NCI-H146 (cell line): Measurements from ENCODE around the gene AP1S1.
A peak's percentile ranks its signal among the peaks of the same experiment; 100 is the strongest.

Experiments
- DNase-seq: peaks from one replicate; lab custom pipeline; 2025; lab: John Stamatoyannopoulos, UW

The AP1S1 gene

GRCh38 chr7:101156866-101157589 lies 2.8 kb downstream of the AP1S1 start:
- no peak for DNase-seq

GRCh38 chr7:101159696-101160674 lies 5.7 kb downstream of the AP1S1 start:
- no peak for DNase-seq

DNA sequence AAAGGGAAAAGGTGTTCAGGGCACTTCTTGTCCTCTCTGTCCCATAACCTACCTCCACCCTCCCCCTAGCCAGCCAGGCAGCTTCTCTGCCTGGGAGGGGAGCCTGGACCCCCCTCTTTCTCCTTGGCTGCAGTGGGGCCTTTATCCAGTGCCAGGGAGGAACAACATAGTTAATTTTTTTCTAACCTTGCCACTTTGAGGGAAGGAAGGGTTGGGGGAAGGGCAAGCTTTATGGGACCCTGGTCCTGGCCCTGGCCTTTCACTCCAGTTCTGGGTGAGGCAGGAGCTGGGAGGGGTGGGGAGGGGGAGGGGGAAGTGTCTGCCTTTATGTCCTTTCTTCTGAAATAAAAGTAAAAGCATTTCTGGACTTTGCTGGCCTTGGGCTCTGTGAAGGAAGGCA lies 6.6 kb downstream of the AP1S1 start:
- DNase-seq = no peak

DNA sequence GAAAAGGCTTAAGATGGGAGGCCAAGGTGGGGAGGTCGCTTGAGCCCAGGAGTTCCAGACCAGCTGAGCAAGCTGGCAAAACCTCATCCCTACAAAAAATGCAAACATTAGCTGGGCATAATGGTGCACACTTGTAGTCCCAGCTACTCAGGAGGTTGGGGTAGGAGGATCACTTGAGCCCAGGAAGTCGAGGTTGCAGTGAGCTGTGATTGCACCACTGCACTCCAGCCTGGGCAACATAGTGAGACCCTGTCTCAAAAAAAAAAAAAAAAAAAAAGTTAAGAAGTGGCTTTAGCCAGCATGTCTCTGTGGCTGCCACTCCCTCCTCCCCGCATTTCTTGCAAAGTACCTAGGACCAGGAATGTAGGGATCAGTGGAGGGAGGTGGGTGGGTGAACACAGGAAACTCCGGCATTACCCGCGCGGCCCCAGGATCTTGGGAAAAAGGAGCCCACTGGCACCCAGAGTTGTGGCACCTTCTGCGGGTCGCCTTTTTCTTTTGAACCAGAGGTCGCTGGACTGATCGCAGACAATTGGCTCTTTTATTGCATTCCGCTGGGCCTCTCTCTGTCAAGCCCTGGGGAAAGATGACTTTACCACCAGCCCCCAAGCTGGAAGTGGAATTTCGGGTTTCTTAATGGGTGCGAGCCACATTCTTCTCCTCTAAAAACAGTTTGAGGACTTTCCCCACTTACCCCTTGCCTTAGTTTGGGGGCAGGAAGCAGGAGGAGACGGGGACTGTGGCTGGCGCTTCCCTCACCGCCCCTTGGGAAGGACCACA lies 7.6 kb downstream of the AP1S1 start:
- DNase-seq = no peak

DNA sequence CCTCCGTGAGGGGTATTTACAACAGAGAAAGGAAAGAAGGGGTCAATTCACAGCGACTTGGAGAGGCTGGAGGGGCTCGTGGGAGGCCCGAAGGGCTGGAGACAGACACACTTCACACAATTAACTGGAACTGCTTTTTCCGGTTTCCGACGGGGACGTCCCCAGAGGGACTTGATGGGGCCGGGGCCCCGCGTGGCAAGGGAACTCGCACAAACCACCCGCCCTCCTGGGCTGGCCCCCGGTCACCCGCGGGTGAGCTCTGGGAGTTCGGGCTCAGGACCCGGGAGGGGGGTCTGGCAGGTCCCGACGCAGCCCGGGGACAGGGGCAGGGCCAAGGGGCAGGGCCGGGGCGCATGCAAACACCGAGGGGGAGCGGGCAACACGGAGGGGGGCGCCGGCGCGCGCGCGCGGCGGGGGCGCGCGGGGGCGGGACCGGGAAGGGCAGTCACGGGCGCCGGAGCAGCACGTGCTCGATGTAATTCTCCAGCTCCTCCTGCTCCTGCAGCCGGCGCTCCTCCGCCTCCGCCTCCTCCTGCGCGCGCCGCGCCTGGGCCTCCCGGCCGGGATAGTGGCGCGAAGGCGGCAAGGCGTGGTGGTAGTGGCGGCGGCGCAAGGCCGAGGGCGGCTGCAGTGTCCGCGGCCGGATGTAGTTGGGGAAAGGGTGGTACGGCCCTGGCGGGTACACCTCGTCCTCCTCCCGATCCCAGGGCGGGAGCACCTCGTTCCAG lies 8.4 kb downstream of the AP1S1 start:
- DNase-seq = peak; percentile 89

DNA sequence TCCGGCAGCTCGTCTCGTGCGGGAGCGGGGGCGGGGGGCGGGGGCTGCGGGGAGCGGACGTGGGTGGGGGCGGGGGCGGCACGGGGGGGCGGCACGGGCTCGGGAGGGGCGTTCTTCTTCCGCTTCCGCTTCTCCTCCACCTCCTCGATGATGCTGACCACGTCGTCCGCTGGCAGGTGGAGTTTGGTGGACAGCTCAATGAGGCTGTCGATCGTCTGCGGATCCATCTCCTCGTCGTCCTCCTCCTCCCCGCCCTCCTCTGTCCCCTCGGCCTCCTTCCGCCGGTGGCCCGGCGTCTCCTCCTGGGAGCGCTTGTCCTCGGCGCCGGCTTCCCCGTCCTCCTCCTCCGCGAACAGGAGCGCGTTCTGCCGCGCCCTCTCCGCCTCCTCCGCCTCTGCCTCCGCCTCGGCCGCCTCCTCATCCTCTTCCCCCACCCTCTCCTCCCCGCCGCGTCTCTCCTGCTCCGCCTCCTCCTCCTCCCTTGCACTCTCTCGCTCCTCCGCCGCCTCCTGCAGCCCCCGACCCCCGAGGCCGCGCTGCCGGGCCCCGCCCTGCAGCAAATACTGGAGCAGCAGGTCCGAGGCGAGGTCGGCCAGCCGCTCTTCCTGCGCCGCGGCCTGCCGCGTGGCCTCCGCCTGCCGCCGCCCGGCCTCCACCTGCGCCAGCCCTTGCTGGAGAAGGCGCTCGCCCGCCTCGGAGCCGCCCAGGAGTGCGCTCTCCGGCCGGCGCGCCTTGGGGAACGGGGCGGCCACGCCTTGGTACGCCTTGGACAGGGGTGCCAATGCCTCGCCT lies 9.2 kb downstream of the AP1S1 start:
- peak; percentile 91 for DNase-seq

DNA sequence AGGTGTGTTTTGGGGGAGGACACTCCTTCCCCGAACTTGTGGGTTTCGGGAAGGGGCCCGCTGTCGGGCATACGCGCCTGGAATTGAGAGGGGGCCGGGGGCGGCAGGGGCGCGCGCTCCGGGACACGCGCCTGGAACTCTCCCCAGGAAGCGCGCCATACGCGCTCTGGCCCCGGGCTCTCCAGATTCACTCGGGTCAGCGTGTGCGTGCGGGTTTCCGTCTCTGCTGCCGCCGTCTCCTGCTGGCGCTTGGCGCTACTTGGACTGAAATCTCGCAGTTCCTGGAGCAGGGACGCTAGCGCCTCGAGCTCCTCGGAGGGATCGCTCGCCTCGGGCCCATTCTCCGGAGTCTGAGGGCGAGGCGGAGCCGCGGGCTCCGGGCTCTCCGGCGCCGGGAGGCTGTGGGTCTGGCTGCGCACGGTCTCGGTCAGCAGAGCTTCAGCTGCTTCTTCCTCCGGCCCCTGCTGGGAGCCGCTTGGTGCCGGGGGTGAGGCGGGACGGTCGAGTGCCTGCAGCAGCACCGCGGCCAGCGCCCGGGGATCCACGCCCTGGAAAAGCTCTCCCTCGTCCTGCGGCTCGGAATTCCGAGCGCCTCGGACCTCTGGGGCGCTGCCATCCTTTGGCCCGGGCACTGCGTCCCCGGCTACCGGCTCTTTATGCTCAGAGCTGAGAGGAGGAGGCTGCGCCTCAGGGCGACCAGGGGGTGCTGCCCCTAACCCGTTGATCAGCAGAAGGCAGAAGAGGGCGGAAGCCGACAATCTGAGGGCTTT lies 10.0 kb downstream of the AP1S1 start:
- DNase-seq = peak; percentile 73

- DNase-seq = peak; percentile 95
Measured at GRCh38 chr7:101165075-101165957, 11.0 kb downstream of the AP1S1 start, which contains the start of gene VGF. VGF (minus strand) TSS chr7:101165569; CDS start chr7:101164843, 726 bp downstream.

DNA sequence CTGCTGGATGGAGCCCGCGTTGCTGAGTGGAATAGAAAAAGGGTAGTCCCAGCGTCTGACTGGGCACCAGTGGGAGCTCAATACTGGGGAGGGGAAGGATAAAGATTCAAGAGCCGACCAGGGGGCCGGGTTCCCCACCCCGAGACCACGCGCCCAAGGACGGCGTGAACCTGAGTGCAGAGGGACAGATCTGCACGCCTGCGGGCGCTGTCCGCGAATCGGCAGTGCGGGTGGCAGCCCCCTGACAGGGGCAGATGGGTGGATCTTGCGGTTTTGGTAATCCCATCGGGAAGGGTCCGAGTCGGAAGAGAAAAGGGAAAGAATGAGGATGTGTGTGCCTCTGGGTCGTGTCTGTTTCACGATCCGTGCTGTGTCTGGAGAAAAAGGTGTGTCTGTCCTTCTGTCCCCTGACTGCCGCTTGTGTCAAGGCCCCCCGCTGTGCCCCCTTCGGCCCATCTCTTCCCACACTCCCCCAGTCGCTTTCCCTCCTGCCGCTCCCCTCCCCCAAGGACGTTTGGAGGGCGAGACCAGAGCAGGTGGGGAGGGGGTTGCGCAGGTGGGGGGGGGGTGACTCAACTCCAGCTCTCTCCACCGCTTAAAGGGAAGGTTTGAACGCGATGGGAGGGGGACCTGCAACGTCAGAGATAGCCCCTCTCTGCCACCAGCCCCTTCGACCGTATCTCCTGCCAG lies 11.8 kb downstream of the AP1S1 start:
- peak; percentile 49 for DNase-seq

DNA sequence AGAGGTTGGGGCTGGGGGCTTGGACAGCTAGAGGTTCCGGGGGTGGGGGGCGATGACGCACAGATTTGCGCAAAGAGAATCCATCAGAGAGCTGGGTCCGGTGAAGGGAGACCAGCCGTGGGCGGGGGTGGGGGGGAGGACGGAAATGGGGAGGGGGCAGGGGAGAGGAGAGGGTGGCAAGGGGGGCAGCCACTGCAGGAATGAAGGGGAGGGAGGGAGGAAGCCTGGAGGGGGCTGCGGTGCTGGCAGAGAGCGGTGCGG lies 12.3 kb downstream of the AP1S1 start:
- DNase-seq = no peak

DNA sequence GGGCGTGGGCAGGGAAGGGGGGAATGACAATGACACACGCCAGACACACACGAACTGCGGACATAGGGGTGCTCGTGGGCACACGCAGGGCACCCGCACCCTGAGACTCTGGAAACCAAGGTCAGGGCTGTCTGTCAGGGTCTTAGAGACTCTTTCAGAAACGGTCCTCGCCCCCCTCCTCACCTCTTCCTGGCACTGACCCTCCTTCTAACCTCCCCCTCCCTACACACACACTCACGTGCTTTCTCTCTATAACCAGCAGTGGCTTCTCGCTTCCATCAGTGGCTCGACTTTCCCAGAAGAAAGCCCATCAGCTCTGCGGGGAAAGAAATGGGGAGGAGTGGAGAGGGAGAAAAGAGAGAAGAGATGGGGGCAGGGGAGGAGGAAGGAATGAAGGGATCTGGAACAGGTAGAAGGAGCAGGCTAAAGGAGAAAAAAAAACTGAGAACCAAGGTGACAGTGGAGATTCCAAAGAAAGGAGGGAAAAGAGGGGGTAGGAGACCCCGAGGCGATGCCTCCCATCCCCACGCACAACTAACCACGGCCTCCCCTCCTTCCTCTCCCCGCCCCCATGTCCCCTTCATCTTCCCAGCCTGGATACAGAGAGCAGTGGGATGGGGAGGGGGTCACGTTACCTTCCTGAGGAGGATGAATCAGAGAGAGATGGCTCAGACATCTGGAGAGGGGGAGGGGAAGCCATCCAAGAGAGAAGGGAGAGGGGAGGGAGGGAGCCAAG lies 12.8 kb downstream of the AP1S1 start:
- DNase-seq = peak; percentile 16

DNA sequence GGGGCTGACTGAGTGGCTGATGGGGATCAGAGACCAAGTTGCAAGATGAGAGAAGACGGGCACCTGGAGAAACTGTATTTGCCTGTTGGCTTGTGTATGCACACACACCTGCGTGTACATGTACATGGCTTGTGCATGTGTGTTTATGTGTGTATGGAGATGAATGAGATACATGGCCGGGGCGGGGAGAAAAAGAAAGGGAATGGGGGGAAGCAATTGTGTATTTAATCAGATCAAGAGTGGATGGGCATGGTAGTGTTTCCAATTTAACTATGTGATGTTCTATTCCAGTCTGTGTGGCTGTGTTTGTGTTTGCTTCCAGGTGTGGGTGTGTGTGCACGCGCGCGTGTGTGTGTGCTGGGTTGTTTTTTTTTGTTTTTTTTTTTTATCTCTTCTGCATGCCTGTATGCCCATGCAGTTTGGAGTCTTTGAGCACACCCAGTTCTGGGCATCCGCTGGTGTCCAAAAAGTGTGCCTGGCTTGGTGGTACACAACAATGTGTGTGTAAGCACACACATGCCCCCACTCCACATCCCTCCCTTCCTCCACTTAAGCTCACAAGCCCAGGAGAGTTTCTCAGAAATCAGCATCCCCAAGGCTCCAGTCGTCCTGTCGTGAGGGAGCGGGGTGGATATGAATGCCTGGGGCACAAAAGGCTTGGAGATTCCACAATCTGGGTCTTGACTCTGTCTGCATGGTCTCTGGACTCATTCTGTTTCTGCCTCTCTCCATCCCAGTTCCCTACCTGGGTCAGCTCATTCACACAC lies 13.6 kb downstream of the AP1S1 start:
- DNase-seq = no peak

- DNase-seq = no peak
Measured at GRCh38 chr7:101168412-101169049, 14.3 kb downstream of the AP1S1 start.

GRCh38 chr7:101169110-101169837 lies 15.0 kb downstream of the AP1S1 start:
- DNase-seq = no peak

GRCh38 chr7:101169838-101170551 lies 15.7 kb downstream of the AP1S1 start:
- peak; percentile 36 for DNase-seq
